SU-DHL-6 (cell line): ENCODE results near the gene GCHFR.

ENCODE experiments used
- H2AFZ ChIP-seq: fragments of 200-600 bp; sonication (generic); 2 replicates; pipeline ENCODE4 v1.6.1; 2014; ENCODE audit warnings: low read depth, mild to moderate bottlenecking, moderate library complexity, mixed read lengths, antibody characterized with exemption, low read length; ENCODE audit not compliant: severe bottlenecking
- H3F3A ChIP-seq: fragments of 200-600 bp; shearing (Covaris generic); 2 replicates; pipeline ENCODE4 v1.6.0; 2016; ENCODE audit warnings: antibody characterized with exemption, mild to moderate bottlenecking; ENCODE audit not compliant: insufficient read depth
- H3K27ac ChIP-seq: fragments of 200-600 bp; sonication (generic); 2 replicates; pipeline ENCODE4 v1.5.1; 2016; ENCODE audit warnings: low read depth, mild to moderate bottlenecking, low read length, moderate library complexity, mixed read lengths
- H3K27me3 ChIP-seq: fragments of 200-600 bp; sonication (generic), shearing (Covaris generic); 2 replicates; pipeline ENCODE4 v1.6.0; 2014; ENCODE audit warnings: mild to moderate bottlenecking, low read length
- H3K36me3 ChIP-seq: fragments of 200-600 bp; sonication (generic); 2 replicates; pipeline ENCODE4 v1.6.1; 2014; ENCODE audit warnings: mild to moderate bottlenecking, low read length, mixed read lengths
- H3K4me2 ChIP-seq: fragments of 300-600, 200-600 bp; shearing (Covaris generic), sonication (generic); 2 replicates; pipeline ENCODE4 v1.6.0; 2014; ENCODE audit warnings: low read length, low read depth, mild to moderate bottlenecking; ENCODE audit not compliant: poor library complexity, severe bottlenecking
- H3K4me3 ChIP-seq: fragments of 200-600 bp; sonication (generic); 2 replicates; pipeline ENCODE4 v1.5.1; 2014; ENCODE audit warnings: antibody characterized with exemption, low read length, mild to moderate bottlenecking, mixed read lengths; ENCODE audit not compliant: insufficient read depth, poor library complexity, severe bottlenecking
- H3K79me2 ChIP-seq: fragments of 200-600 bp; sonication (generic); 2 replicates; pipeline ENCODE4 v1.6.1; 2014; ENCODE audit warnings: mild to moderate bottlenecking, low read length, moderate library complexity; ENCODE audit not compliant: insufficient read depth
- H3K9ac ChIP-seq: fragments of 200-600 bp; sonication (generic); 2 replicates; pipeline ENCODE4 v1.7.0; 2014; ENCODE audit warnings: mild to moderate bottlenecking, low read length
- H3K9me2 ChIP-seq: fragments of 200-600 bp; sonication (generic); replicated peaks from 2 replicates; pipeline ENCODE4 v1.6.1; 2014; ENCODE audit warnings: low read length; ENCODE audit not compliant: insufficient read depth
- H3K9me3 ChIP-seq: fragments of 200-600 bp; sonication (generic); 2 replicates; pipeline ENCODE4 v1.6.1; 2014; ENCODE audit warnings: low read length, mixed read lengths; ENCODE audit not compliant: insufficient read depth
- H4K20me1 ChIP-seq: fragments of 200-600 bp; sonication (generic); 2 replicates; pipeline ENCODE4 v1.6.1; 2014; ENCODE audit warnings: low read depth, mild to moderate bottlenecking, antibody characterized with exemption, low read length, moderate library complexity, mixed read lengths
- CTCF ChIP-seq: fragments of 200-600 bp; sonication (generic); IDR thresholded peaks from one replicate; pipeline ENCODE4 v1.5.1; 2017; ENCODE audit warnings: antibody characterized with exemption, mild to moderate bottlenecking, low read length, moderate library complexity; ENCODE audit not compliant: insufficient read depth, poor library complexity, severe bottlenecking
- EZH2phosphoT487 ChIP-seq: fragments of 200-600 bp; sonication (generic), shearing (Covaris generic); conservative IDR thresholded peaks from 2 replicates; pipeline ENCODE4 v1.6.1; 2018; ENCODE audit warnings: mild to moderate bottlenecking, antibody characterized with exemption, low read length, moderate library complexity, mixed read lengths

GCHFR gene

GRCh38 chr15:40722354-40722753, 41.5 kb upstream of the GCHFR start:
- H4K20me1 ChIP-seq: no peaks in the 10 kb centered on the region
- H3F3A ChIP-seq: peaks cover 20% of the 10 kb centered on the region; the same call in 1 of the 2 replicates
- H3K4me2 ChIP-seq: no peak overlapping the region
- no peak overlapping the region for H3K4me3 ChIP-seq
- no peak overlapping the region for H3K27ac ChIP-seq
- no peak overlapping the region for H2AFZ ChIP-seq
- no peaks in the 10 kb centered on the region for H3K27me3 ChIP-seq
- peaks cover 40% of the 10 kb centered on the region; the same call in 1 of the 2 replicates for H3K36me3 ChIP-seq
- no peak overlapping the region for H3K9ac ChIP-seq
- no peaks in the 10 kb centered on the region for H3K9me2 ChIP-seq
- H3K9me3 ChIP-seq: no peaks in the 10 kb centered on the region
- H3K79me2 ChIP-seq: no peaks in the 10 kb centered on the region
- no peak for TF ChIP-seq CTCF
- TF ChIP-seq EZH2phosphoT487: no peak

- H3K27me3 ChIP-seq: no peaks in the 10 kb centered on the region
- peaks cover 20% of the 10 kb centered on the region; the same call in 1 of the 2 replicates for H3F3A ChIP-seq
- H3K27ac ChIP-seq: no peak overlapping the region
- H3K4me3 ChIP-seq: no peak overlapping the region
- H3K9me3 ChIP-seq: no peaks in the 10 kb centered on the region
- H3K9ac ChIP-seq: no peak overlapping the region
- no peaks in the 10 kb centered on the region for H3K9me2 ChIP-seq
- H3K4me2 ChIP-seq: no peak overlapping the region
- no peaks in the 10 kb centered on the region for H3K79me2 ChIP-seq
- TF ChIP-seq CTCF (no peak), EZH2phosphoT487 (no peak)
- H3K36me3 ChIP-seq: peaks cover 36% of the 10 kb centered on the region; the same call in 1 of the 2 replicates
- H2AFZ ChIP-seq: no peak overlapping the region
- no peaks in the 10 kb centered on the region for H4K20me1 ChIP-seq
These were observed 40.9 kb upstream of the GCHFR start for GRCh38 chr15:40722934-40723333.

GRCh38 chr15:40723919-40724318, 39.9 kb upstream of the GCHFR start:
- TF ChIP-seq EZH2phosphoT487 (no peak), CTCF (no peak)
- Histone ChIP-seq H3K27me3 (no peaks in the 10 kb centered on the region), H3K27ac (no peak overlapping the region)

More at GRCh38 chr15:40723919-40724318, 39.9 kb upstream of the GCHFR start:
- no peaks in the 10 kb centered on the region for H3K9me3 ChIP-seq
- no peak overlapping the region for H3K4me2 ChIP-seq
- no peaks in the 10 kb centered on the region for H4K20me1 ChIP-seq
- no peak overlapping the region for H2AFZ ChIP-seq
- H3K36me3 ChIP-seq: peaks cover 36% of the 10 kb centered on the region; the same call in 1 of the 2 replicates
- no peaks in the 10 kb centered on the region for H3K9me2 ChIP-seq
- peaks cover 24% of the 10 kb centered on the region; the same call in 1 of the 2 replicates for H3F3A ChIP-seq
- H3K79me2 ChIP-seq: no peaks in the 10 kb centered on the region
- no peak overlapping the region for H3K9ac ChIP-seq
- H3K4me3 ChIP-seq: no peak overlapping the region
